Caco-2 (cell line): ENCODE data around the gene DDI2. TPM values are rescaled to one million over a fixed set of nuclear protein-coding genes. Genes with fewer than 3 reads are reported as not detected.

ENCODE experiments used
- BruUV-seq: library from RNA; stranded (reverse); fragments of 400-500 nt; replicated peaks from 2 replicates; lab custom pipeline; 2021; lab: Mats Ljungman, UMichigan
- CTCF ChIA-PET: fragments of 300-600 bp; sonication (Branson Sonifier 250); formaldehyde crosslinking; loops from one replicate; lab custom pipeline; 2022; ENCODE audit warnings: antibody characterized with exemption; lab: Charles Lee
- POLR2A ChIA-PET: fragments of 300-600 bp; sonication (Branson Sonifier 250); formaldehyde crosslinking; loops from one replicate; lab custom pipeline; 2022; ENCODE audit warnings: antibody characterized with exemption; lab: Charles Lee
- DNase-seq, 2 experiments: peaks; one replicate each; pipeline versions ENCODE4 v3.0.0 to v3.0.0-alpha.2; 2020 to 2022
- H3K27me3 ChIP-seq: replicated peaks from 2 replicates; pipeline ENCODE4 v1.6.0; 2011; ENCODE audit warnings: low read length; ENCODE audit not compliant: control insufficient read depth, insufficient read depth
- H3K36me3 ChIP-seq: 2 replicates; pipeline ENCODE4 v1.5.1; 2011; ENCODE audit warnings: low read length; ENCODE audit not compliant: control insufficient read depth, insufficient read depth
- H3K4me1 ChIP-seq: fragments of 250-450 bp; sonication (Bioruptor Pico); 2 replicates; pipeline ENCODE4 v1.5.1; 2020; ENCODE audit warnings: mild to moderate bottlenecking
- H3K4me3 ChIP-seq: 2 replicates; pipeline ENCODE4 v1.5.1; 2011; ENCODE audit warnings: low read depth, mild to moderate bottlenecking, control low read depth, low read length
- H3K9me3 ChIP-seq: fragments of 250-450 bp; sonication (Bioruptor Pico); 2 replicates; pipeline ENCODE4 v1.5.1; 2020; ENCODE audit warnings: mild to moderate bottlenecking, moderate library complexity
- H3K27ac Mint-ChIP-seq: one replicate; pipeline ENCODE4 v1.8.0; 2022; ENCODE audit warnings: mixed read lengths; ENCODE audit not compliant: unreplicated experiment
- H3K27me3 Mint-ChIP-seq: one replicate; pipeline ENCODE4 v1.8.0; 2022; ENCODE audit warnings: mixed read lengths; ENCODE audit not compliant: insufficient read depth, unreplicated experiment
- H3K36me3 Mint-ChIP-seq: one replicate; pipeline ENCODE4 v1.8.0; 2022; ENCODE audit warnings: mild to moderate bottlenecking, mixed read lengths; ENCODE audit not compliant: insufficient read depth, unreplicated experiment
- H3K4me1 Mint-ChIP-seq: one replicate; pipeline ENCODE4 v1.8.0; 2022; ENCODE audit warnings: low read depth, mixed read lengths; ENCODE audit not compliant: unreplicated experiment
- H3K4me3 Mint-ChIP-seq: one replicate; pipeline ENCODE4 v1.8.0; 2022; ENCODE audit warnings: mild to moderate bottlenecking, moderate library complexity, mixed read lengths; ENCODE audit not compliant: unreplicated experiment
- H3K9me3 Mint-ChIP-seq: one replicate; pipeline ENCODE4 v1.8.0; 2022; ENCODE audit warnings: mixed read lengths; ENCODE audit not compliant: unreplicated experiment
- intact Hi-C: fragments of 100-400 bp; cut with micrococcal nuclease; formaldehyde crosslinking; loops from one replicate; pipeline ENCODE4 v1.10.0; 2022; ENCODE audit not compliant: unreplicated experiment
- total RNA-seq: library from RNA; stranded (reverse); gene quantifications from 2 replicates; pipeline ENCODE4 v1.2.3, GENCODE V29; 2022
- TF ChIP-seq, protein P1 (sequence below), 2 experiments: fragments of 200-600 bp in 1 of 2; IDR thresholded peaks; 1 replicate in 1 of 2; 2 replicates in 1 of 2; pipeline versions ENCODE4 v1.5.1 to v1.8.0; 2011 to 2022; ENCODE audit warnings: antibody characterized with exemption in 1 of 2, control low read depth in 1 of 2, inconsistent platforms in 1 of 2, low read depth in 1 of 2, low read length in 1 of 2, mild to moderate bottlenecking in 1 of 2, moderate library complexity in 1 of 2; ENCODE audit not compliant: insufficient read depth in 1 of 2, severe bottlenecking in 1 of 2, unreplicated experiment in 1 of 2

The DDI2 gene
- total RNA-seq, 1 experiment from 2014 or later: 53.4 TPM

DNA sequence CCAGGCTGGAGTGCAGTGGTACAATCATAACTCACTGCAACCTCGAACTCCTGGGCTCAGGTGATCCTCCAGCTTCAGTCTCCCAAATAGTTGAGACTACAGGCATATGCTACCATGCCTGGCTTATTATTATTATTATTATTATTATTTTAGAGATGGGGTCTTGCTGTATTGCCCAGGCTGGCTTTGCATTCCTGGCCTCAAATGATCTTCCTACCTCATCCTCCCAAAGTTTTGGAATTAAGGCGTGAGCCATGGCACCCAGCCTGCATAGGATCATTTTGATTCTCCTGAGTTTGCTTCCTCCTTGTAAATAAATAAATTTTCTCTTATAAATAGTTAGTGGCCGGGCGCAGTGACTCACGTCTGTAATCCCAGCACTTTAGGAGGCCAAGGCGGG lies 6.2 kb downstream of the DDI2 start:
- intact Hi-C loops: no loop called here
- CTCF ChIA-PET: no interaction called here

DNA sequence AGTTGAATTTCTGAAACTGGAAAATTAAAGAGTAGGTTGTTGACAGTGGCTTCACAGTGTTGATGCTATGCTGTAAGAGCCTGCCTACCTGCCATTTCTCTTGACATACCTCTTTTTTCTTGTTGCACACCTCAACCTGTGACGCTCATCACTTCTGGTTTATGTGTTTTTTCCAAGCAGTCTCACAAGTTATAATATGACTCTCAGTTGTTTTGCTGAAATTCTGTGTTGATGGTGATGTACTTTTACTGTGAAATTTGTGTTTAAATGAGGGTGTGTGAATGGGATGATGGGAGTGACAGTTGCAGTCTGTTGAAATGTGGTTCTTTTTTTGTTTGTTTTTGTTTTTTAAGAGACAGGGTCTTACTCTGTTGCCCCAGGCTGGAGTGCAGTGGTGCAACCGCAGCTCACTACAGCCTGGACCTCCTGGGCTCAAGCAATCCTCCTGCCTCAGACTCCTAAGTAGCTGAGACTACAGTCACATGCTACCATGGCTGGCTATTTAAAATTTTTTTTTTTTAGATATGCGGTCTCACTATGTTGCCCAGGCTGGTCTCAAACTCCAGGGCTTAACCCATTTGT lies 7.0 kb downstream of the DDI2 start:
- no peaks in the 10 kb centered on the region for H3K9me3 Mint-ChIP-seq
- ChIA-PET CTCF (no interaction called here), POLR2A (no interaction called here)
- intact Hi-C loops: no loop called here
- H3K27me3 ChIP-seq: no peaks in the 10 kb centered on the region
- peaks cover 40% of the 10 kb centered on the region for H3K36me3 Mint-ChIP-seq
- DNase-seq: no peak
- no peak overlapping the region for H3K4me3 ChIP-seq
- no peaks in the 10 kb centered on the region for H3K9me3 ChIP-seq
- no TSS peak for BruUV-seq
- H3K27ac Mint-ChIP-seq: no peak overlapping the region
- peaks cover 29% of the 10 kb centered on the region for H3K4me1 ChIP-seq
- no peak overlapping the region for H3K4me3 Mint-ChIP-seq
- peaks cover 32% of the 10 kb centered on the region for H3K4me1 Mint-ChIP-seq
- no peaks in the 10 kb centered on the region for H3K27me3 Mint-ChIP-seq
- TF ChIP-seq, protein P1, sequence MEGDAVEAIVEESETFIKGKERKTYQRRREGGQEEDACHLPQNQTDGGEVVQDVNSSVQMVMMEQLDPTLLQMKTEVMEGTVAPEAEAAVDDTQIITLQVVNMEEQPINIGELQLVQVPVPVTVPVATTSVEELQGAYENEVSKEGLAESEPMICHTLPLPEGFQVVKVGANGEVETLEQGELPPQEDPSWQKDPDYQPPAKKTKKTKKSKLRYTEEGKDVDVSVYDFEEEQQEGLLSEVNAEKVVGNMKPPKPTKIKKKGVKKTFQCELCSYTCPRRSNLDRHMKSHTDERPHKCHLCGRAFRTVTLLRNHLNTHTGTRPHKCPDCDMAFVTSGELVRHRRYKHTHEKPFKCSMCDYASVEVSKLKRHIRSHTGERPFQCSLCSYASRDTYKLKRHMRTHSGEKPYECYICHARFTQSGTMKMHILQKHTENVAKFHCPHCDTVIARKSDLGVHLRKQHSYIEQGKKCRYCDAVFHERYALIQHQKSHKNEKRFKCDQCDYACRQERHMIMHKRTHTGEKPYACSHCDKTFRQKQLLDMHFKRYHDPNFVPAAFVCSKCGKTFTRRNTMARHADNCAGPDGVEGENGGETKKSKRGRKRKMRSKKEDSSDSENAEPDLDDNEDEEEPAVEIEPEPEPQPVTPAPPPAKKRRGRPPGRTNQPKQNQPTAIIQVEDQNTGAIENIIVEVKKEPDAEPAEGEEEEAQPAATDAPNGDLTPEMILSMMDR (IDR thresholded peaks at IDR 0.05; ENCODE audit: insufficient read depth in 1 of 2, low read depth in 1 of 2, low read length in 1 of 2, severe bottlenecking in 1 of 2, unreplicated experiment in 1 of 2): no peak
- H3K36me3 ChIP-seq: peaks cover 2% of the 10 kb centered on the region; the same call in 1 of the 2 replicates

More for the DNA sequence above, 6.2 kb downstream of the DDI2 start:
- no peak overlapping the region for H3K27ac Mint-ChIP-seq
- BruUV-seq: no TSS peak
- no peak overlapping the region for H3K4me3 Mint-ChIP-seq
- H3K9me3 Mint-ChIP-seq: no peaks in the 10 kb centered on the region
- no peaks in the 10 kb centered on the region for H3K27me3 Mint-ChIP-seq
- H3K36me3 Mint-ChIP-seq: peaks cover 41% of the 10 kb centered on the region
- H3K36me3 ChIP-seq: peaks cover 2% of the 10 kb centered on the region; the same call in 1 of the 2 replicates
- POLR2A ChIA-PET: no interaction called here
- H3K4me1 ChIP-seq: peaks cover 29% of the 10 kb centered on the region
- H3K27me3 ChIP-seq: no peaks in the 10 kb centered on the region
- H3K4me3 ChIP-seq: no peak overlapping the region
- TF ChIP-seq, protein P1 (IDR thresholded peaks at IDR 0.05; ENCODE audit: insufficient read depth in 1 of 2, low read depth in 1 of 2, low read length in 1 of 2, severe bottlenecking in 1 of 2, unreplicated experiment in 1 of 2): no peak
- DNase-seq: no peak
- peaks cover 32% of the 10 kb centered on the region for H3K4me1 Mint-ChIP-seq
- no peaks in the 10 kb centered on the region for H3K9me3 ChIP-seq

DNA sequence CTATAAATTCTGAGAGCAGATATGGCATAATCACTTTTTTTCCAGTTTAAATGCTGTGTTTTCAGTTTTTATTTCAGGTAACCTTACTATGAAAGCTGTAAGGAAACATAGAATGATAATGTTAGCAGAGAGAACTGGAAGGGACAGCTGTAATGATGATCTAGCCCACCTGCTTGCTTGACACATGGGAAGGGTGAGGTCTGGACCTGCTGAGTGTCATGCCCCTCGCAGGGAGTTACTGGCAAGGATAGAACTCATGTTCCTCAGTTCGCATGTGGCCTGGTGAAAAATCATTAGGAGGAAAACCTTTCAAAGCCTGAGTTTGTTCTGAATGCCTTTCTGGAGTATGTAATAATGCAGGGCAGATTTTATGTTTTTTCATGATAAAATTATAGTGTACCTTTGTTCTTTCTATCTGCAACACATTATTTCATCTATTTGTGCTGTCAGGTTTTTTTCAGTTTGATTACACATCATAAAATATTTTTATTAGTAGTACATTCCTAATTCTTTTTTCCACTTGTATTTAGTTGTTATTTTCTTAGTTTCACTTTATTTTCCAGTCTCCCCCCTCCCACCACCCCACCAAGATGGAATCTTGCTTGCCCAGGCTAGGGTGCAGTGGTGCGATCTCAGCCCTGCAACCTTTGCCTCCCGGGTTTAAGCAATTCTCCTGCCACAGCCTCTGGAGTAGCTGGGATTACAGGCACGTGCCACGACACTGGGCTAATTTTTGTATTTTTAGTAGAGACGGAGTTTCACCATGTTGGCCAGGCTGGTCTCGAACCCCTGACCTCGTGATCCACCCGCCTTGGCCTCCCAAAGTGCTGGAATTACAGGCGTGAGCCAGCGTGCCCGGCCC lies 8.0 kb downstream of the DDI2 start:
- peaks cover 20% of the 10 kb centered on the region for H3K4me1 ChIP-seq
- TF ChIP-seq, protein P1 (IDR thresholded peaks at IDR 0.05; ENCODE audit: insufficient read depth in 1 of 2, low read depth in 1 of 2, low read length in 1 of 2, severe bottlenecking in 1 of 2, unreplicated experiment in 1 of 2): no peak
- no TSS peak for BruUV-seq
- Mint-ChIP-seq H3K4me1 (peaks cover 29% of the 10 kb centered on the region), H3K27ac (no peak overlapping the region), H3K36me3 (peaks cover 43% of the 10 kb centered on the region), H3K4me3 (no peak overlapping the region), H3K9me3 (no peaks in the 10 kb centered on the region), H3K27me3 (no peaks in the 10 kb centered on the region)
- no peak overlapping the region for H3K4me3 ChIP-seq
- no peaks in the 10 kb centered on the region for H3K27me3 ChIP-seq
- ChIA-PET CTCF (no interaction called here), POLR2A (no interaction called here)
- no peaks in the 10 kb centered on the region for H3K9me3 ChIP-seq
- intact Hi-C loops: no loop called here
- H3K36me3 ChIP-seq: peaks cover 4% of the 10 kb centered on the region
- DNase-seq: no peak
